Stimulated activated CD4-positive, alpha-beta T cell treated with anti-CD3 and anti-CD28 coated beads, Interleukin-1b, Interleukin-23, amount 100 ng/mL, for 4 hours (primary cell): Measurements from ENCODE around the gene LTBP2.
"Not testable (repeated sequence)": the region's sequence is repeated elsewhere in the genome, so short reads cannot be mapped to it uniquely, and the experiment has no call there.

ENCODE experiments used
- DNase-seq, 2 donors: peaks; one replicate each; pipeline ENCODE4 v3.0.0-alpha.2; 2020; ENCODE audit warnings: low read depth in 2 of 2

LTBP2 gene

GRCh38 chr14:74551001-74551400 is 61.0 kb downstream of the LTBP2 start:
- DNase-seq: no peak

- no peak for DNase-seq
Measured at GRCh38 chr14:74550071-74550470, 62.0 kb downstream of the LTBP2 start.

GRCh38 chr14:74549588-74549987 is 62.4 kb downstream of the LTBP2 start:
- no peak for DNase-seq

- no peak for DNase-seq
Measured at GRCh38 chr14:74548881-74549280, 63.2 kb downstream of the LTBP2 start.

GRCh38 chr14:74547331-74547927 is 64.6 kb downstream of the LTBP2 start:
- DNase-seq: no peak

- no peak for DNase-seq
Measured at GRCh38 chr14:74546416-74546815, 65.6 kb downstream of the LTBP2 start.

GRCh38 chr14:74545386-74545785 is 66.7 kb downstream of the LTBP2 start:
- no peak for DNase-seq

- DNase-seq: no peak
Measured at GRCh38 chr14:74543771-74544438, 68.1 kb downstream of the LTBP2 start.

GRCh38 chr14:74542056-74542685 is 69.9 kb downstream of the LTBP2 start:
- no peak for DNase-seq

- no peak for DNase-seq
Measured at GRCh38 chr14:74541225-74541624, 70.8 kb downstream of the LTBP2 start.

- DNase-seq: no peak
Measured at GRCh38 chr14:74539503-74539902, 72.5 kb downstream of the LTBP2 start.

- no peak for DNase-seq
Measured at GRCh38 chr14:74538411-74539391, 73.3 kb downstream of the LTBP2 start.

GRCh38 chr14:74536336-74536735 is 75.7 kb downstream of the LTBP2 start:
- DNase-seq: not testable (repeated sequence)

GRCh38 chr14:74535756-74536325 is 76.2 kb downstream of the LTBP2 start:
- DNase-seq: no peak

GRCh38 chr14:74533576-74533975 is 78.5 kb downstream of the LTBP2 start:
- no peak for DNase-seq

GRCh38 chr14:74532246-74532645 is 79.8 kb downstream of the LTBP2 start:
- DNase-seq: no peak

GRCh38 chr14:74531467-74531866 is 80.6 kb downstream of the LTBP2 start:
- DNase-seq: no peak

GRCh38 chr14:74531006-74531405 is 81.0 kb downstream of the LTBP2 start:
- DNase-seq: no peak

GRCh38 chr14:74528886-74529285 is 83.2 kb downstream of the LTBP2 start:
- DNase-seq: no peak

GRCh38 chr14:74528406-74528805 is 83.6 kb downstream of the LTBP2 start:
- DNase-seq: no peak

GRCh38 chr14:74527736-74528280 is 84.2 kb downstream of the LTBP2 start:
- no peak for DNase-seq
